Measurements from ENCODE around the gene PTPRG. TPM values are rescaled to one million over a fixed set of nuclear protein-coding genes. Genes with fewer than 3 reads are reported as not detected.

PTPRG gene
- total RNA-seq, 1 experiment from 2014 or later: 11.7 TPM

DNA sequence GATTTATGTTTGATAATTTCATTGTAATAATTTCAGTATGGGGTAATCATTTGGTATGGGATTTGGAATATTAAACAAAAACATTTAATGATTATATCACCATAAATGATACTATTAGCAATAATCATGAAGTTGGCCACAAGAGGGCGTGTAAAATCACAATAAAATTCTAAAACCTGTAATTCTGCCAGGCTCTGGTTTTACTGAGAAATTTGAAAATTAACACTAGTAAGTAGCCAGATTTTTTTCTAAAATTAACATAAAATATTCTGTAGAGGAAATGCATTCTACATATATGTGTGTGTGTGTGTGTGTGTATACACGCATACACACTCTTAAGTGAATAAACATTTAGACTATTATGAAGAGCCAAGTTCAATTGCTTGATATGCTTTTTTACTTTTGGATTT, 771.5 kb downstream of the PTPRG start:
- BruUV-seq (replicated peaks): no TSS peak
- TF ChIP-seq, protein P1, sequence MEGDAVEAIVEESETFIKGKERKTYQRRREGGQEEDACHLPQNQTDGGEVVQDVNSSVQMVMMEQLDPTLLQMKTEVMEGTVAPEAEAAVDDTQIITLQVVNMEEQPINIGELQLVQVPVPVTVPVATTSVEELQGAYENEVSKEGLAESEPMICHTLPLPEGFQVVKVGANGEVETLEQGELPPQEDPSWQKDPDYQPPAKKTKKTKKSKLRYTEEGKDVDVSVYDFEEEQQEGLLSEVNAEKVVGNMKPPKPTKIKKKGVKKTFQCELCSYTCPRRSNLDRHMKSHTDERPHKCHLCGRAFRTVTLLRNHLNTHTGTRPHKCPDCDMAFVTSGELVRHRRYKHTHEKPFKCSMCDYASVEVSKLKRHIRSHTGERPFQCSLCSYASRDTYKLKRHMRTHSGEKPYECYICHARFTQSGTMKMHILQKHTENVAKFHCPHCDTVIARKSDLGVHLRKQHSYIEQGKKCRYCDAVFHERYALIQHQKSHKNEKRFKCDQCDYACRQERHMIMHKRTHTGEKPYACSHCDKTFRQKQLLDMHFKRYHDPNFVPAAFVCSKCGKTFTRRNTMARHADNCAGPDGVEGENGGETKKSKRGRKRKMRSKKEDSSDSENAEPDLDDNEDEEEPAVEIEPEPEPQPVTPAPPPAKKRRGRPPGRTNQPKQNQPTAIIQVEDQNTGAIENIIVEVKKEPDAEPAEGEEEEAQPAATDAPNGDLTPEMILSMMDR (conservative IDR thresholded peaks at IDR 0.05; ENCODE audit: low read depth, low read length): peak; percentile 56; the same call in 1 of the 2 replicates
- no peak for TF ChIP-seq EZH2 (IDR thresholded peaks at IDR 0.05; ENCODE audit: borderline replicate concordance, low read depth, low read length, poor library complexity, severe bottlenecking)
- ChIA-PET POLR2A (ENCODE audit: low non-redundant PET) (no interaction called here), CTCF (no interaction called here)
- Histone ChIP-seq H3K4me3 (ENCODE audit: low read depth, low read length, poor library complexity, severe bottlenecking) (no peak overlapping the region), H3K36me3 (ENCODE audit: insufficient read depth, low read length, poor library complexity, severe bottlenecking) (no peaks in the 10 kb centered on the region), H3K9me3 (ENCODE audit: low read depth, low read length, poor library complexity, severe bottlenecking) (no peaks in the 10 kb centered on the region), H3K27ac (ENCODE audit: low read depth, low read length, poor library complexity, severe bottlenecking) (no peak overlapping the region), H3K4me1 (ENCODE audit: insufficient read depth, low read length, poor library complexity, severe bottlenecking) (no peaks in the 10 kb centered on the region), H3K27me3 (replicated peaks; ENCODE audit: insufficient read depth, low read depth, low read length, poor library complexity) (no peaks in the 10 kb centered on the region)
- DNase-seq (ENCODE audit: low spot score): peak; percentile 10
- intact Hi-C loops (cut with micrococcal nuclease; ENCODE audit: unreplicated experiment): loop anchor here (5.0 kb wide), 1 partner anchor 224 kb away; no protein-coding TSS in a partner anchor

DNA sequence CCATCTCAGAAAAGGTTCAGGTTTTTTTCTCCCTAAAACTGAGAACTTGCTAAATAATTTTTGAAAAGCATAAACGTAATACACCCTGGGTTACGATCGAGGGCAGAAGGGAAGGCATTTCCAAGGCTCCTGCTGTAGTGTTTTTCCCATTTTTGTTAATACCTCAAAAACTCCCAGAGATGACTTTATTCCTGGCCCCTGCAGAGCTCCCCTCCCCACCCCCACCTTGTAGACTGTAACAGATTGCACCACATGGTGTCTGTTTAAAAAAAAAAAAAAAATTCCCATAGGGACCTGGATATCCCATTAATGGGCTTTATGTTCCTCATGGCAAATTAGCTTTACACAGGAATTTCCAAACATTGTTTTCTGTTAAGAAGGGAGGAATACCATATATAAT, 773.8 kb downstream of the PTPRG start:
- ChIA-PET POLR2A (ENCODE audit: low non-redundant PET) (no interaction called here), CTCF (no interaction called here)
- TF ChIP-seq, protein P1 (conservative IDR thresholded peaks at IDR 0.05; ENCODE audit: low read depth, low read length): no peak
- TF ChIP-seq EZH2 (IDR thresholded peaks at IDR 0.05; ENCODE audit: borderline replicate concordance, low read depth, low read length, poor library complexity, severe bottlenecking): no peak
- no TSS peak for BruUV-seq (replicated peaks)
- Histone ChIP-seq H3K4me3 (ENCODE audit: low read depth, low read length, poor library complexity, severe bottlenecking) (no peak overlapping the region), H3K27me3 (replicated peaks; ENCODE audit: insufficient read depth, low read depth, low read length, poor library complexity) (no peaks in the 10 kb centered on the region), H3K4me1 (ENCODE audit: insufficient read depth, low read length, poor library complexity, severe bottlenecking) (no peaks in the 10 kb centered on the region), H3K27ac (ENCODE audit: low read depth, low read length, poor library complexity, severe bottlenecking) (no peak overlapping the region), H3K36me3 (ENCODE audit: insufficient read depth, low read length, poor library complexity, severe bottlenecking) (no peaks in the 10 kb centered on the region), H3K9me3 (ENCODE audit: low read depth, low read length, poor library complexity, severe bottlenecking) (no peaks in the 10 kb centered on the region)
- DNase-seq (ENCODE audit: low spot score): no peak
- intact Hi-C loops (cut with micrococcal nuclease; ENCODE audit: unreplicated experiment): no loop called here

DNA sequence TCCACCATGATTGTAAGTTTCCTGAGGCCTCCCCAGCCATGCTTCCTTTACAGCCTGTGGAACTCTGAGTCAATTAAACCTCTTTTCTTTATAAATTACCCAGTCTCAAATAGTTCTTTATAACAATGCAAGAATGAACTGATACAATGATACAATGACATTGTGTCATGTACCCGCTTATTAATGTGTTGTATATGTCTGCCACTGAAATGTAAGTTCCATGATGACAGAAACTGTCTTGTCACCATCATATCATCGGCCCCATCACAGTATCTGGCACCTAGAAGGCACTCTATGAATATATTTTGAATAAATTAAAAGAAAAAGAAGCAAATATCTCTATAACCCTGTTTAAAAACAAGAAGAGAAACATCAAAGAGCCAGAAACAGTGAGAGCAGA, 782.4 kb downstream of the PTPRG start:
- Histone ChIP-seq H3K27ac (ENCODE audit: low read depth, low read length, poor library complexity, severe bottlenecking) (no peak overlapping the region), H3K9me3 (ENCODE audit: low read depth, low read length, poor library complexity, severe bottlenecking) (no peaks in the 10 kb centered on the region), H3K36me3 (ENCODE audit: insufficient read depth, low read length, poor library complexity, severe bottlenecking) (no peaks in the 10 kb centered on the region), H3K27me3 (replicated peaks; ENCODE audit: insufficient read depth, low read depth, low read length, poor library complexity) (no peaks in the 10 kb centered on the region), H3K4me3 (ENCODE audit: low read depth, low read length, poor library complexity, severe bottlenecking) (no peak overlapping the region), H3K4me1 (ENCODE audit: insufficient read depth, low read length, poor library complexity, severe bottlenecking) (no peaks in the 10 kb centered on the region)
- BruUV-seq (replicated peaks): no TSS peak
- intact Hi-C loops (cut with micrococcal nuclease; ENCODE audit: unreplicated experiment): no loop called here
- no peak for DNase-seq (ENCODE audit: low spot score)
- no peak for TF ChIP-seq EZH2 (IDR thresholded peaks at IDR 0.05; ENCODE audit: borderline replicate concordance, low read depth, low read length, poor library complexity, severe bottlenecking)
- TF ChIP-seq, protein P1 (conservative IDR thresholded peaks at IDR 0.05; ENCODE audit: low read depth, low read length): no peak
- ChIA-PET POLR2A (ENCODE audit: low non-redundant PET) (no interaction called here), CTCF (no interaction called here)
